Left cardiac atrium (tissue), 2 donors: ENCODE data around the gene OSBPL7. TPM values are rescaled to one million over a fixed set of nuclear protein-coding genes. Genes with fewer than 3 reads are reported as not detected.

Source experiments
- total RNA-seq, 2 donors: library from RNA; stranded (reverse); fragmentation: NEBNext Ultra II Directional; extraction: Animal tissue kit (Norgen Biotek cat#: 25700); gene quantifications; one replicate each; pipeline ENCODE4 v1.2.1, GENCODE V29; 2021
- donor health status: DM: no; HTN: yes; CAD: no; lungs with severe emphysema.
- donor health status: DM: yes; HTN: yes; CAD: no.

Gene OSBPL7
- total RNA-seq, 2 donors from 2014 or later = 4.5 to 5.4 TPM

Other genes with a start within 250 kb of the OSBPL7 start
- 100 to 1,000 TPM; 145 to 180 TPM for gene KPNB1, start 171.9 kb downstream of the OSBPL7 start, total RNA-seq
- 10 to 100 TPM; 13.7 to 17.9 TPM for gene TBKBP1, start 127.6 kb downstream of the OSBPL7 start, total RNA-seq
- under 1 TPM; 0.34 to 0.80 TPM for gene TBX21, start 88.6 kb downstream of the OSBPL7 start, total RNA-seq
- gene MRPL10, start 9.7 kb upstream of the OSBPL7 start, total RNA-seq = 10 to 100 TPM; 33.9 to 38.8 TPM
- gene LRRC46, start 9.9 kb upstream of the OSBPL7 start, total RNA-seq = not detected
- gene SCRN2, start 19.5 kb upstream of the OSBPL7 start, total RNA-seq = 10 to 100 TPM; 32.2 to 33.6 TPM
- under 1 TPM; 0.24 to 0.50 TPM for gene SP6, start 29.4 kb upstream of the OSBPL7 start, total RNA-seq
- gene SP2, start 74.4 kb upstream of the OSBPL7 start, total RNA-seq = 10 to 100 TPM; 12.6 to 14.1 TPM
- 10 to 100 TPM; 23.4 to 25.4 TPM for gene PNPO, start 119.8 kb upstream of the OSBPL7 start, total RNA-seq
- under 1 TPM; 0.47 to 0.62 TPM for gene PRR15L, start 136.1 kb upstream of the OSBPL7 start, total RNA-seq
- 10 to 100 TPM; 62.6 to 66.3 TPM for gene CDK5RAP3, start 149.3 kb upstream of the OSBPL7 start, total RNA-seq
- gene COPZ2, start 216.0 kb upstream of the OSBPL7 start, total RNA-seq = 10 to 100 TPM; 50.5 to 54.0 TPM
- 100 to 1,000 TPM; 527 to 675 TPM for gene NFE2L1, start 226.6 kb upstream of the OSBPL7 start, total RNA-seq